Effector CD4-positive, alpha-beta T cell (primary cell): ENCODE measurements around the gene THBS4.

Source experiments
- DNase-seq: peaks from one replicate; pipeline ENCODE4 v3.0.0-alpha.2; 2020

Gene THBS4

GRCh38 chr5:80048084-80048780 is 13.1 kb downstream of the THBS4 start:
- no peak for DNase-seq

GRCh38 chr5:80052464-80052863 is 17.3 kb downstream of the THBS4 start:
- no peak for DNase-seq

GRCh38 chr5:80054682-80055081 is 19.5 kb downstream of the THBS4 start:
- no peak for DNase-seq

GRCh38 chr5:80055491-80056170 is 20.5 kb downstream of the THBS4 start:
- DNase-seq = no peak

GRCh38 chr5:80057099-80057498 is 22.0 kb downstream of the THBS4 start:
- DNase-seq = no peak

GRCh38 chr5:80057921-80058320 is 22.8 kb downstream of the THBS4 start:
- DNase-seq = no peak

- no peak for DNase-seq
These were observed 24.3 kb downstream of the THBS4 start for GRCh38 chr5:80059354-80059980.

GRCh38 chr5:80060966-80061365 is 25.8 kb downstream of the THBS4 start:
- DNase-seq = no peak

GRCh38 chr5:80061547-80061946 is 26.4 kb downstream of the THBS4 start:
- DNase-seq = no peak

DNA sequence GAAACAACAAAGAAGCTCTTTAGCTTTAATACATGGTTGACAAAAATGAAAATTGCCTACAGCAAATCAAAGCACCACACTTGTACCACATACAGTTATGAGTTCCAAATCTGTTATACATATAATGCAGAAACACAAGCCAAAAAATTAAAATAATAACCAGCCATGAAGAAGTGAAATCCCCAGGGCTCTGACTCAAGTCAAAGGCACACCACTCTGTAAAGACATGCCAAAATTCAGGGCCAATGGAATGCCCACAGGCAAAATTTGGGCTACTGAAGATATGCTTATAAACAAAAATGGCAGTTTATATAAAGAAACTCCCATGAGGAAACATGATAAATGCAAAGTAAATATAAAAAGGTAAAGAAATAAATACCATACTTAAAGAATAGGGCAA is 29.0 kb downstream of the THBS4 start:
- no peak for DNase-seq

- no peak for DNase-seq
These were observed 31.9 kb downstream of the THBS4 start for GRCh38 chr5:80067016-80067415.

DNA sequence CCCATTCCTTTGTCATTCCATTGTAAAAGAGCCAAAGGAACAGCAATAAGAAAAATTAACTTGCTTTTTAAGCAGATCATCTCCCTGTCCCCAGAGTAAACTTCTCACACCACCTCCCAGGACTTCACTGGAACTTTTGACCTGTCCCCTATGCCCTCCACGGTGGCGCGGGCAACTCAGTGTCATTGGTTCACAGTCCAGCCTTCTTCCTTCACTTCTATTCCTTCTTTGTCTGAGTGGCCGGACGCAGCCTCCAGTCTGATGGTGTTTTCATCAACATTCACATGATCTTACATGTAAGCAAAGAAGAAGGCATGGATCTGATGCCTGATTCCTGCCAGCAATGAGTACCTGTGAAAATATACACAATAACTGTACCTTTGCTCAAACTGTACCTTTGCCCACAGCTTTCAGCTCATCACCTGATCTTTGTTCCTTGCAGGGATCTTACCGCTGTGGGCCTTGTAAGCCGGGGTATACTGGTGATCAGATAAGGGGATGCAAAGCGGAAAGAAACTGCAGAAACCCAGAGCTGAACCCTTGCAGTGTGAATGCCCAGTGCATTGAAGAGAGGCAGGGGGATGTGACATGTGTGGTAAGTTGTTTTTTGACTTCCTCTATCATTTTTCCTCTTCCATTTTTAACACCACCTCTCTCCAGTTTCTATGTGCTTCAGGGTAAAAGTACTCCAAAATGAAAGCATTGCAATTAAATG is 32.5 kb downstream of the THBS4 start:
- no peak for DNase-seq

DNA sequence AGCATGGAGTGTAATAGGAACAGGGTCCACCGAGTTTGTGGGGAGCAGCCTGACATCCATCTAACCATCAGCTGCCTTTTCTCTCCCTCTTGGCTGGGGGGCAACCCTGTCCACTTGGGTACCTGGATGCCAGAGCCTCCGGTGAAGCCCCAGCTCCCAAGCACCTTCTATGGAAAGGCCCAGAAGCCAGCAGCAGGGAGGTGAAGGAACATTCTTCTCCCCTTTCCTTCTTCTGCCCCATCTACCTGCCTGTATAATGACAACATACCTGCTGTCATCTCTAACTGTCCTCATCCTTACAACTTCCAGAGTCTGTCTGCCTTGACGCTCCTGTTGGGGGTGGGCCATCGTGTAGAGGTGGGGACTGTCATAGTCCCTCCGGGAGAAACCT is 33.1 kb downstream of the THBS4 start:
- no peak for DNase-seq

GRCh38 chr5:80068775-80069174 is 33.6 kb downstream of the THBS4 start:
- DNase-seq = no peak

DNA sequence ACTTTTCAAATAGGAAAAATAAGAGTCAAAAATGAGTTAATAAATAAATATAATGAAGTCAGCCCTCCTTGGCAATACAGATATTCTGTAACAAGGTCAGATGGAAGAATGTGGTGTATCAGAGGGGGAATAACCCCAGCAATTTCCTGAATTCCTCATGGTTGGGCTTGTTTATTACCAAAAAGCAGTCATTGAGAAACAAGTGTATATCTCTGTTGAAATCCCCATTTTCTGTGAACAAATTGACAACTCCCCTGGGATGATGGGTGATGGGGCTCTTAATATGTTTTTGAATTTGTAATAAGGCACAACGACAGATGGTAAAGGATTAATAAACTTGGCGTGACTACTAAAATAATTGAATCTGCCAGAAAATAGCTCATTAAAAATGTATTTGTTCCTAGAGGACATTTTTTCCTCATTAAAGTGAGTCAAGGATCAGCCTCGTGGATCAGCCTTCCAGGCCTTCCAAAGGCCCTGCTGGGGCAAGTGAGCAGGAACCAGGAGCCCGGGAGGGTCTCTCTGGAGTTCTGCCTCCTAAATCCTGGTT is 34.2 kb downstream of the THBS4 start:
- no peak for DNase-seq

DNA sequence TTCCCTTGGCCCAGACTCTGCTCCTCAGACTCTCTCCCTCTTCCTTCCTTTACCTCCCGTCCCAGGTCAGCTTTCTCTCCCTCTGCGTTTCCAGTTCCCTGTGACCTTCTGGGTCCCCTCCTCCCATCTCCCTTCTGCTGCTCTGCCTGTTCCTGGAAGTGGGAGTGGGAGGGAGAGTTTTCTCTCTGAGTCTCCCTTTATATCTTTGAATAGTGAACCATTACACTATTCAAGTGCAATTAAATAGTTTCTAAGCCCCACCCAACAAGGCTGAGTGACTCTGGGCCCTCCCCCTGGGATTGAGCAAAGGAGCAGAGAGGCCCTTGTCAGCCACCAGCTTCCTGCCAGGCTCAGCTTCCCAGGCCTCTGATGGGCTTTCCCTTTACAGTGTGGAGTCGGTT is 34.8 kb downstream of the THBS4 start:
- DNase-seq = no peak

DNA sequence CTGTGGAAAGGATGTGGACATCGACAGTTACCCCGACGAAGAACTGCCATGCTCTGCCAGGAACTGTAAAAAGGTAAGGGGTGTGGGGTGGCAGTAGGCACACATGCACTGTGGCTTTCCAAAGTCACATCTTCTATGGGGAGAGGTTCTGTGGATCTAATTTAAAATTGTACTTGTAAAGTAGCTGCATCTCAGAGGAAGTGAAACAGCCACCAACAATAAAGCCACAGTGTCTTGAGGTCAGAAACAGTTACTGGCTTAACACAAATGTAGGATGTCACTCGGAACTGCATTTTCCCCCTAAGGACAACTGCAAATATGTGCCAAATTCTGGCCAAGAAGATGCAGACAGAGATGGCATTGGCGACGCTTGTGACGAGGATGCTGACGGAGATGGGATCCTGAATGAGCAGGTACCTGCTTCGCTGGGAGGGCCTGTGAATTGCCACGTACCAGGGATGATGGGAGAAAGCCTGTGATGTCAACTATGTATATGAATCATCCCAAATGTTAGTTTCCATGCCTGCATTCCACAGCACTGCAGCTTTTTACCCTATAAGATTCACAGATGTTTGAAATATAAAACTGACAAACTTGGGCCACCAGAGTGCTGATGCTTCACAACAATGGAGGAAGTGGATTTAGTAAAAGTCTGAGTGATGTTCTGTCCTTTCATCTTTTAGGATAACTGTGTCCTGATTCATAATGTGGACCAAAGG is 35.3 kb downstream of the THBS4 start:
- no peak for DNase-seq

DNA sequence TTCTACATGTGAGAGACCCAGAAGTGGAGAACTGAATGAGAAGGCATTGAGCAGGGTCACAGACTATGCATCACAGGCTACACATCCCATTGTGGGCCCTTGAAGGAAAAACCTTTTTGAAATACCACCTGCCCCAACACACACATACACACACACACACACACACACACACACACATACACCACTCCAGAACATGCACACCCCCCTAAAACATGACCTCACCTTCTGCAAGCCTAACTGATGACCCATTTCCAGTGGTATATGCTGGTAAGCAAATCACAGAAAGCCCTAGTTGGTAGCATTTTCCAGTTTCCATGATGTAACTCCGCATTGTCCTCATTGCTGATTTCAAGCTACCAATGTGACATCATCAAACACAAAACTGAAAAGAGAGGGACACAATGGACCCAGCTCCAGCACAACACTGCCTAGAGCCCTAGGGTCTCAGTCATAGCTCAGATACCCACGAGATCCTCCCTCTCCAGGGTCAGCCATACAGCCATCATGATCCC is 36.4 kb downstream of the THBS4 start:
- no peak for DNase-seq

DNA sequence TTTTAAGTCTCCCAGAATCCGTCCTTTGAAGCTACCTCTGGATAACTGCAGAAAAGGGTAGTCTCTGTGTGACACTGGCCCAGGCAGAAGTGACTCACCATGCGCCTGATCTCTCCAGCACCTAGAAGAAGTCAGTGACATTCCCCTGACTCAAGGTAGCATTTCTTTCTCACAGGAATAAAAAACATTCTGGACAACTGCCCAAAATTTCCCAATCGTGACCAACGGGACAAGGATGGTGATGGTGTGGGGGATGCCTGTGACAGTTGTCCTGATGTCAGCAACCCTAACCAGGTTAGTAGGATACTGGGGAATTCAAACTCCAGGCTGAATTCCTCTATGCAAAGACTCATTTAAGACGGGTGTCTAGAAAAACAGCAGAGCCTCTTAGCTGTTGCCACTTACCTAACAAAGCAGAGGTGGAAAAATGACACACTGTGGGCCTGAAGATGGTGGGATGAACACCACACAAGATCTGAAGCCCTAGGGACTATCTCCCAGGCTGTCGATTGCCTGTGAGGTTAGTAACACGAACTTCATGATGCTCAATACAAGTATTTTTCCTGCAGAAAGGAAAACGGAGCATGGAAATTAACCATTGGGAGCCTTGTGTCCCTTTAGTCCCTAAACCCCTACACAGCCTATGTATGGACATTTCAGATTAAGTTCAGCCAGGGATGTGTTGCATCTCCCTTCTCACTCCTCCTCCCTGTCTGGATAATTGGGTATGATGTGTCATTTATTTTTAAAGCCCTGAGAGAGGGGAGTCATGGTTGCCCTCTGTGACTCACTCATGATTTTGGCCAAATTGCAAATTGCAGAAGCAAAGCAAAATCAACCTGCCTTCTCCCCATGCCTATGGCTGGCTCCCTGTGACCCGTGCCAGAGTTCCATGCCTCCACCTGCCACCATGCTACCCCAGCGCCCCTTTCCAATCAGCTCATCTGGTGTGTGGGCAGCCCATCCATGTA is 37.2 kb downstream of the THBS4 start:
- DNase-seq = no peak

DNA sequence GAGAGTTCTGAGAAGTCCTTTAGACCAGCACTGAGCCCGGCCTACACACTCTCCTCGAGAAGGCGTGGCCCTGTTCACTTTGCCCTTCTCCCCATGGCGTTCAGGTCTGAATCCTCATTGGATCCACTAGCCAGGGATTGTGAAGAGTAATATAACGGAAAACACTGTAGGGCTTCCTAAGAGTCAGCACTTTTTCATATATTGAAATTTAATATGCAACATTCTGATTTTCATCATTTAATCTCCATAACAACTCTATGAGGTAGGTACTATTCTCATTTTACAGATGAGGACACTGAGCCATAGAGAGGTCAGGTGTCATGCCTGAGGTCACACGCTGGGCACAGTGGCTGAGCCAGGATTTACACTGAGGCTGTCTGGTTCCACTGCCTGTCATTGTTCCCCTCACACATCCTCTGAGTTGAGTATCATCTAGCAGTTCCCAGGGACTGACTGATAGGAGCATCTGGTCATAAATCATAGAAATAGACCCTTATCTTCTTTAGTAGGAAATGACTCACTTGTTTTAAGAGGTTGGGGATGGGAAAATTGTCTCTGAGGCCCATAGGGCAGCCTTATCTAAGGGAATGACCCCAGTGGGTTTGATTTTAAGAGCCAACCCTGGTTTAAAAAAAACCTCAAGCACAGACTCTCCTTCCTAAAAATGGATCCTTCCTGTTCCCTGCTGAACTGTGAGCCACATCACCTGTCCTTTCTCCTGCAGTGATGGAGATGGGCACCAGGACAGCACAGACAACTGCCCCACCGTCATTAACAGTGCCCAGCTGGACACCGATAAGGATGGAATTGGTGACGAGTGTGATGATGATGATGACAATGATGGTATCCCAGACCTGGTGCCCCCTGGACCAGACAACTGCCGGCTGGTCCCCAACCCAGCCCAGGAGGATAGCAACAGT is 41.2 kb downstream of the THBS4 start:
- no peak for DNase-seq
